HepG2 (cell line): ENCODE measurements around the gene CTSZ. TPM values are rescaled to one million over a fixed set of nuclear protein-coding genes. Genes with fewer than 3 reads are reported as not detected.

ENCODE experiments used
- CAMTA2 ChIP-seq: sonication (generic); formaldehyde crosslinking; IDR thresholded peaks from 2 replicates; pipeline ENCODE4 v1.4.0; 2020; ENCODE audit warnings: mild to moderate bottlenecking, missing genetic modification reagents, borderline replicate concordance
- ELF3 ChIP-seq: IDR thresholded peaks from 2 replicates; pipeline ENCODE4 v1.6.1; 2016; ENCODE audit warnings: missing genetic modification reagents, missing compliant biosample characterization
- EP300 ChIP-seq, 3 experiments: sonication (generic) in 1 of 3; formaldehyde crosslinking in 1 of 3; IDR thresholded peaks; 2 replicates each; pipeline versions ENCODE4 v1.5.1 to v1.6.1; 2011 to 2020; ENCODE audit warnings: low read depth in 2 of 3, low read length in 2 of 3, borderline replicate concordance in 1 of 3, improper control_type of control experiment in 1 of 3, mild to moderate bottlenecking in 1 of 3, missing genetic modification reagents in 1 of 3, moderate library complexity in 1 of 3
- KDM5B ChIP-seq: sonication (generic); formaldehyde crosslinking; IDR thresholded peaks from 2 replicates; pipeline ENCODE4 v1.4.0; 2020; ENCODE audit warnings: missing genetic modification reagents, mild to moderate bottlenecking, borderline replicate concordance
- RELA ChIP-seq: sonication (generic); formaldehyde crosslinking; IDR thresholded peaks from 2 replicates; pipeline ENCODE4 v1.4.0; 2020; ENCODE audit warnings: missing genetic modification reagents
- SP5 ChIP-seq: IDR thresholded peaks from 2 replicates; pipeline ENCODE4 v1.6.1; 2016; ENCODE audit warnings: low read depth, borderline replicate concordance
- TARDBP ChIP-seq: sonication (generic); formaldehyde crosslinking; IDR thresholded peaks from 2 replicates; pipeline ENCODE4 v1.8.0; 2022; ENCODE audit warnings: mild to moderate bottlenecking, missing genetic modification reagents
- ZFP36L1 ChIP-seq: sonication (generic); formaldehyde crosslinking; IDR thresholded peaks from 2 replicates; pipeline ENCODE4 v1.8.0; 2022; ENCODE audit warnings: mild to moderate bottlenecking, missing genetic modification reagents, moderate library complexity
- ZNF136 ChIP-seq: sonication (generic); formaldehyde crosslinking; IDR thresholded peaks from 2 replicates; pipeline ENCODE4 v1.8.1; 2022; ENCODE audit warnings: low read depth, mild to moderate bottlenecking, moderate library complexity, missing genetic modification reagents
- ZNF274 ChIP-seq: sonication (generic); formaldehyde crosslinking; IDR thresholded peaks from 2 replicates; pipeline ENCODE4 v1.5.1; 2020; ENCODE audit warnings: mild to moderate bottlenecking, missing genetic modification reagents
- ZNF292 ChIP-seq: sonication (generic); formaldehyde crosslinking; IDR thresholded peaks from 2 replicates; pipeline ENCODE4 v1.8.1; 2022; ENCODE audit warnings: mild to moderate bottlenecking, low read depth, missing genetic modification reagents, borderline replicate concordance
- ZNF605 ChIP-seq: sonication (generic); formaldehyde crosslinking; IDR thresholded peaks from 2 replicates; pipeline ENCODE4 v1.8.0; 2022; ENCODE audit warnings: mild to moderate bottlenecking, missing genetic modification reagents
- ZNF607 ChIP-seq: sonication (generic); formaldehyde crosslinking; IDR thresholded peaks from 2 replicates; pipeline ENCODE4 v1.5.1; 2020; ENCODE audit warnings: missing genetic modification reagents, mild to moderate bottlenecking, borderline replicate concordance
- polyA plus RNA-seq, 8 experiments: library from polyadenylated mRNA; depleted of rRNA in 3 of 8; stranded (reverse) in 7 of 8; unstranded in 1 of 8; fragments of >200 nt; fragmentation: Illumina TruSeq in 4 of 8; extraction: Trizol in 4 of 8; gene quantifications; 2 replicates each; pipeline versions ENCODE4 v1.2.1 to v1.2.3, GENCODE V29; 2011 to 2016; ENCODE audit warnings: low read depth in 4 of 8, missing spikeins in 1 of 8, mixed read lengths in 1 of 8; ENCODE audit not compliant: insufficient read depth in 1 of 8
- total RNA-seq, 5 experiments: library from RNA; depleted of rRNA; stranded (reverse); fragments of >200 nt; fragmentation: Illumina TruSeq; extraction: Trizol; gene quantifications; 2 replicates each; pipeline ENCODE4 v1.2.3, GENCODE V29; 2016; ENCODE audit warnings: low read depth in 1 of 5
- TF ChIP-seq, protein P1 (sequence below), 2 experiments: sonication (generic) in 1 of 2; formaldehyde crosslinking in 1 of 2; IDR thresholded peaks; 2 replicates each; pipeline versions ENCODE4 v1.6.1 to v1.9.0; 2014 to 2022; ENCODE audit warnings: antibody characterized with exemption in 1 of 2, borderline replicate concordance in 1 of 2, inconsistent platforms in 1 of 2, low read depth in 1 of 2, missing genetic modification reagents in 1 of 2
- TF ChIP-seq, protein P2 (sequence below): sonication (generic); formaldehyde crosslinking; IDR thresholded peaks from 2 replicates; pipeline ENCODE4 v1.5.1; 2020; ENCODE audit warnings: missing genetic modification reagents, mild to moderate bottlenecking, borderline replicate concordance
- TF ChIP-seq, protein P3 (sequence below): sonication (generic); formaldehyde crosslinking; IDR thresholded peaks from 2 replicates; pipeline ENCODE4 v1.9.0; 2021; ENCODE audit warnings: missing genetic modification reagents, borderline replicate concordance

The CTSZ gene
- total and polyA plus RNA-seq, 2 of the 13 experiments (the other 11 are each of a cell fraction or from before 2014, with no cell fraction given) = 0.33 TPM; not detected in 1

DNA sequence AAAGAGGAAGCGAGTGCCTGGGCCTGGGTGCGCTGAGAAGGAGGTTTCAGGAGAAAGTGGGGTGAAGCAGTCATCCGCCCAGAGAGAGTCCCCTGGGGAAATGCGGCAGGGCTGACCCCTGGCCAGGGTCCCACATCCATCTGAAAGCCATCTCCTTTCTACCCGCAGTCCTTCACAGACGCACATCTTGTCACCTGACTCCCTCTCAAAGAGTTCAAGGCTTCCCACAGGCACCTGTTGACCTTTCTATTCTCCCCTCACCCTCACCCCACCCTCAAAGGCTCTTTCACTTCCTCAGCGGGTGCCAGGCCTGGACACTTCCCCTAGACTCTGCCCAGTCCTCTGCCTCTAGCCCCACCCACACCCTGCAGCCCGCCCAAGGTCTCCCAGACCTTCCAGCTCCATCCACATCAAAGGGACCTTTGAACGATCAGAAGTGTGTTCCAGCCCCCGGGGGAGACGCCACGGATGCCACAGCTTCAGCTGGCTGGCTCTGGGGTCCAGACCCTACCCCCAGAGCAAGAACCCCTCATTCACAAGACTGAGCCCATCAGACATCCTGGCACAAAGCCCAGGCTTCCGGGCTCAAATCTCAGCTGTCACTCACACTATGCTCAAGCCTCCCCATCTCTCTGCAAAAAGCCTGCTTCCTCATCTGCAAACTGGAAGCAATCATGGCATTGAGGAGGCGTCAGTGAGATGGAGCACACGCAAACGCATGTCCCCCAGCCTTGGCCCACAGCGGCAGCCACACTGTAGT lies 2.1 kb downstream of the CTSZ start (continued):
- TF ChIP-seq RELA (CRISPR knock-in tag) (peak; percentile 85; the same call in 1 of the 2 replicates), ZNF605 (CRISPR knock-in tag) (peak; percentile 56; the same call in 1 of the 2 replicates), ZFP36L1 (CRISPR knock-in tag) (0 out of 2 replicates have a peak, but pooled peaks have one; percentile 59), ELF3 (peak; percentile 67), TARDBP (CRISPR knock-in tag) (peak; percentile 73; the same call in 1 of the 2 replicates), ZNF292 (CRISPR knock-in tag) (peak; percentile 78; the same call in 1 of the 2 replicates), KDM5B (CRISPR knock-in tag) (peak; percentile 21; the same call in 1 of the 2 replicates), ZNF274 (CRISPR knock-in tag) (peak; percentile 89; the same call in 1 of the 2 replicates), CAMTA2 (CRISPR knock-in tag) (0 out of 2 replicates have a peak, but pooled peaks have one; percentile 33), ZNF136 (CRISPR knock-in tag) (peak; percentile 67; the same call in 1 of the 2 replicates), ZNF607 (0 out of 2 replicates have a peak, but pooled peaks have one; percentile 37), EP300 (IDR thresholded peaks at IDR 0.05; ENCODE audit: low read depth in 2 of 2, low read length in 2 of 2) (peak in 1 of 2 experiments; percentile 42; a peak in 2 of 4 replicates), EP300 (CRISPR knock-in tag; IDR thresholded peaks at IDR 0.05; ENCODE audit: borderline replicate concordance) (peak; percentile 15; the same call in 1 of the 2 replicates), SP5 (CRISPR knock-in tag) (peak; percentile 79)
- TF ChIP-seq, protein P1, sequence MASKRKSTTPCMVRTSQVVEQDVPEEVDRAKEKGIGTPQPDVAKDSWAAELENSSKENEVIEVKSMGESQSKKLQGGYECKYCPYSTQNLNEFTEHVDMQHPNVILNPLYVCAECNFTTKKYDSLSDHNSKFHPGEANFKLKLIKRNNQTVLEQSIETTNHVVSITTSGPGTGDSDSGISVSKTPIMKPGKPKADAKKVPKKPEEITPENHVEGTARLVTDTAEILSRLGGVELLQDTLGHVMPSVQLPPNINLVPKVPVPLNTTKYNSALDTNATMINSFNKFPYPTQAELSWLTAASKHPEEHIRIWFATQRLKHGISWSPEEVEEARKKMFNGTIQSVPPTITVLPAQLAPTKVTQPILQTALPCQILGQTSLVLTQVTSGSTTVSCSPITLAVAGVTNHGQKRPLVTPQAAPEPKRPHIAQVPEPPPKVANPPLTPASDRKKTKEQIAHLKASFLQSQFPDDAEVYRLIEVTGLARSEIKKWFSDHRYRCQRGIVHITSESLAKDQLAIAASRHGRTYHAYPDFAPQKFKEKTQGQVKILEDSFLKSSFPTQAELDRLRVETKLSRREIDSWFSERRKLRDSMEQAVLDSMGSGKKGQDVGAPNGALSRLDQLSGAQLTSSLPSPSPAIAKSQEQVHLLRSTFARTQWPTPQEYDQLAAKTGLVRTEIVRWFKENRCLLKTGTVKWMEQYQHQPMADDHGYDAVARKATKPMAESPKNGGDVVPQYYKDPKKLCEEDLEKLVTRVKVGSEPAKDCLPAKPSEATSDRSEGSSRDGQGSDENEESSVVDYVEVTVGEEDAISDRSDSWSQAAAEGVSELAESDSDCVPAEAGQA (IDR thresholded peaks at IDR 0.05; ENCODE audit: low read depth) = 0 out of 2 replicates have a peak, but pooled peaks have one; percentile 47
- TF ChIP-seq, protein P1 (CRISPR knock-in tag; IDR thresholded peaks at IDR 0.05; ENCODE audit: borderline replicate concordance) = no peak
- TF ChIP-seq, protein P2, sequence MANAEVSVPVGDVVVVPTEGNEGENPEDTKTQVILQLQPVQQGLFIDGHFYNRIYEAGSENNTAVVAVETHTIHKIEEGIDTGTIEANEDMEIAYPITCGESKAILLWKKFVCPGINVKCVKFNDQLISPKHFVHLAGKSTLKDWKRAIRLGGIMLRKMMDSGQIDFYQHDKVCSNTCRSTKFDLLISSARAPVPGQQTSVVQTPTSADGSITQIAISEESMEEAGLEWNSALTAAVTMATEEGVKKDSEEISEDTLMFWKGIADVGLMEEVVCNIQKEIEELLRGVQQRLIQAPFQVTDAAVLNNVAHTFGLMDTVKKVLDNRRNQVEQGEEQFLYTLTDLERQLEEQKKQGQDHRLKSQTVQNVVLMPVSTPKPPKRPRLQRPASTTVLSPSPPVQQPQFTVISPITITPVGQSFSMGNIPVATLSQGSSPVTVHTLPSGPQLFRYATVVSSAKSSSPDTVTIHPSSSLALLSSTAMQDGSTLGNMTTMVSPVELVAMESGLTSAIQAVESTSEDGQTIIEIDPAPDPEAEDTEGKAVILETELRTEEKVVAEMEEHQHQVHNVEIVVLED = 0 out of 2 replicates have a peak, but pooled peaks have one; percentile 27
- TF ChIP-seq, protein P3, sequence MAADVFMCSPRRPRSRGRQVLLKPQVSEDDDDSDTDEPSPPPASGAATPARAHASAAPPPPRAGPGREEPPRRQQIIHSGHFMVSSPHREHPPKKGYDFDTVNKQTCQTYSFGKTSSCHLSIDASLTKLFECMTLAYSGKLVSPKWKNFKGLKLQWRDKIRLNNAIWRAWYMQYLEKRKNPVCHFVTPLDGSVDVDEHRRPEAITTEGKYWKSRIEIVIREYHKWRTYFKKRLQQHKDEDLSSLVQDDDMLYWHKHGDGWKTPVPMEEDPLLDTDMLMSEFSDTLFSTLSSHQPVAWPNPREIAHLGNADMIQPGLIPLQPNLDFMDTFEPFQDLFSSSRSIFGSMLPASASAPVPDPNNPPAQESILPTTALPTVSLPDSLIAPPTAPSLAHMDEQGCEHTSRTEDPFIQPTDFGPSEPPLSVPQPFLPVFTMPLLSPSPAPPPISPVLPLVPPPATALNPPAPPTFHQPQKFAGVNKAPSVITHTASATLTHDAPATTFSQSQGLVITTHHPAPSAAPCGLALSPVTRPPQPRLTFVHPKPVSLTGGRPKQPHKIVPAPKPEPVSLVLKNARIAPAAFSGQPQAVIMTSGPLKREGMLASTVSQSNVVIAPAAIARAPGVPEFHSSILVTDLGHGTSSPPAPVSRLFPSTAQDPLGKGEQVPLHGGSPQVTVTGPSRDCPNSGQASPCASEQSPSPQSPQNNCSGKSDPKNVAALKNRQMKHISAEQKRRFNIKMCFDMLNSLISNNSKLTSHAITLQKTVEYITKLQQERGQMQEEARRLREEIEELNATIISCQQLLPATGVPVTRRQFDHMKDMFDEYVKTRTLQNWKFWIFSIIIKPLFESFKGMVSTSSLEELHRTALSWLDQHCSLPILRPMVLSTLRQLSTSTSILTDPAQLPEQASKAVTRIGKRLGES = no peak
